Effector memory CD4-positive, alpha-beta T cell (primary cell): ENCODE measurements around the gene SLC23A2.
"Not testable (repeated sequence)": the region's sequence is repeated elsewhere in the genome, so short reads cannot be mapped to it uniquely, and the experiment has no call there.

Source experiments
- DNase-seq, 3 donors: peaks; one replicate each; pipeline ENCODE4 v3.0.0-alpha.2; 2020
- H3K27ac ChIP-seq: 2 replicates; pipeline ENCODE4 v1.7.0; 2013; ENCODE audit warnings: mild to moderate bottlenecking, low read length, moderate library complexity; ENCODE audit not compliant: insufficient read depth, poor library complexity, severe bottlenecking
- H3K27me3 ChIP-seq: replicated peaks from 2 replicates; pipeline ENCODE4 v1.7.0; 2013; ENCODE audit warnings: mild to moderate bottlenecking, low read length; ENCODE audit not compliant: insufficient read depth, control insufficient read depth, poor library complexity, severe bottlenecking
- H3K36me3 ChIP-seq: 2 replicates; pipeline ENCODE4 v1.7.0; 2013; ENCODE audit warnings: mild to moderate bottlenecking, low read length, moderate library complexity; ENCODE audit not compliant: control insufficient read depth, insufficient read depth
- H3K4me1 ChIP-seq: 2 replicates; pipeline ENCODE4 v1.7.0; 2013; ENCODE audit warnings: low read length, mild to moderate bottlenecking; ENCODE audit not compliant: control insufficient read depth, insufficient read depth, poor library complexity, severe bottlenecking
- H3K4me3 ChIP-seq: 2 replicates; pipeline ENCODE4 v1.7.0; 2013; ENCODE audit warnings: low read length, low read depth, mild to moderate bottlenecking; ENCODE audit not compliant: insufficient read depth, poor library complexity, severe bottlenecking
- H3K9me3 ChIP-seq: 2 replicates; pipeline ENCODE4 v1.7.0; 2013; ENCODE audit warnings: mild to moderate bottlenecking, low read length, moderate library complexity; ENCODE audit not compliant: control insufficient read depth

Gene SLC23A2

GRCh38 chr20:4883051-4883450 is 118.3 kb downstream of the SLC23A2 start:
- peaks cover 39% of the 10 kb centered on the region for H3K36me3 ChIP-seq

GRCh38 chr20:4881006-4881730 is 120.1 kb downstream of the SLC23A2 start:
- no peaks in the 10 kb centered on the region for H3K4me1 ChIP-seq
- no peak for DNase-seq
- no peaks in the 10 kb centered on the region for H3K27me3 ChIP-seq
- peaks cover 42% of the 10 kb centered on the region for H3K36me3 ChIP-seq
- no peaks in the 10 kb centered on the region for H3K9me3 ChIP-seq
- no peak overlapping the region for H3K27ac ChIP-seq
- H3K4me3 ChIP-seq: no peak overlapping the region

More at GRCh38 chr20:4883051-4883450, 118.3 kb downstream of the SLC23A2 start:
- DNase-seq: no peak
- H3K4me1 ChIP-seq: no peaks in the 10 kb centered on the region
- H3K4me3 ChIP-seq: no peak overlapping the region
- no peak overlapping the region for H3K27ac ChIP-seq
- no peaks in the 10 kb centered on the region for H3K27me3 ChIP-seq
- no peaks in the 10 kb centered on the region for H3K9me3 ChIP-seq

DNA sequence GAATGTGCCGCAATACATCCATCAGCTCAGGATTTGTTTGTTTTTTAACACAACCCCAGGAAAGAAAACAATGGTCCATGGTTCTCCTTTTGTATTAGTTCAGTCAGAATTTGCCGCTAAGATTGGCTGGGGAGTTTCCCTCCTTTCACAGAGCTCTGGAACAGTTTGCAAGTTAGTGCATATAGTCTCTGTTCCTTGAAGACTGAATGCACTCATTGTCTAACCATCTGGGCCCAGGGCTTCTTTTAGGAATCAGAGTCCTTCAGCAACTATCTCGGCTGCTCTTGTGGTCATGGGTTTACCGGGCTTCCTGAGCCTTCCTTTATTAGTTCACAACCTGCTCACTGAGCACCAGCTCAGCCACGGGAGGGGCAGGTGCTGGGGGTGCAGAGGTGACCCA is 121.3 kb downstream of the SLC23A2 start:
- no peak overlapping the region for H3K27ac ChIP-seq
- no peak overlapping the region for H3K4me3 ChIP-seq
- H3K36me3 ChIP-seq: peaks cover 37% of the 10 kb centered on the region
- DNase-seq: no peak
- no peaks in the 10 kb centered on the region for H3K4me1 ChIP-seq
- no peaks in the 10 kb centered on the region for H3K27me3 ChIP-seq
- H3K9me3 ChIP-seq: no peaks in the 10 kb centered on the region

DNA sequence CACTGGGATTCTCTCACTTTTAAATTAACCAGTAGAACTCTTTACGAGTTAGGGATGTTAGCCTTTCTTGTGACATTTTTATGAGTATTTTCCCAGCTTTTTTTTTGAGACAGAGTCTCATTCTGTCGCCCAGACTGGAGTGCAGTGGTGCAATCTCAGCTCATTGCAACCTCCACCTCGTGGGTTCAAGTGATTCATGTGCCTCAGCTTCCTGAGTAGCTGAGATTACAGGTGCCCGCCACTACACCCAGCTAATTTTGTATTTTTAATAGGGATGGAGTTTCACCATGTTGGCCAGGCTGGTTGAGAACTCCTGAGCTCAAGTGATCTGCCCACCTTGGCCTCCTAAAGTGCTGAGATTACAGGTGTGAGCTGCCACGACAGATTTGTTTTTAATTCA is 123.2 kb downstream of the SLC23A2 start:
- not testable (repeated sequence) for H3K4me1 ChIP-seq, DNase-seq, H3K9me3 ChIP-seq, H3K4me3 ChIP-seq, H3K27ac ChIP-seq, H3K27me3 ChIP-seq
- peaks cover 41% of the 10 kb centered on the region for H3K36me3 ChIP-seq

- Histone ChIP-seq H3K27me3 (no peaks in the 10 kb centered on the region), H3K36me3 (peaks cover 40% of the 10 kb centered on the region), H3K4me3 (no peak overlapping the region), H3K9me3 (no peaks in the 10 kb centered on the region), H3K4me1 (no peaks in the 10 kb centered on the region), H3K27ac (no peak overlapping the region)
- DNase-seq: no peak
Observed at GRCh38 chr20:4876731-4877130, 124.6 kb downstream of the SLC23A2 start.

DNA sequence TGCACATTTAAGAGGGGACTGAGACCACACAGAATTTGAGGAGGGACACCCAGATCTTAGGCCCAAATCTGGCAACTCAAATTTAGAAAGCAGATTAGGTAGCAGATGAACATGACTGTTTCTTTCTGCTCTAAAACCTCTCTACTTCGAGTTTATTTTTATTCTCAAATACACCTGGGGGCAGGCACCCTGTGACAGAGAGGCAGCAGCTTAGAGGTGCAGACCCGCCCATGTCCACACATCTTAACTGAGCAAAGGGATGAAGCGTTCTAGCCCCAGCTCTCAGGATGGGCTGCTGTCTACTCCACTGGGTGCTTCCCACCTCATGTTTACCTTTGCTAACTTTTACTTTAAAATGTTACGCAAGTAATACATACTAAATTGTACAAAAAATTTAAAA is 125.0 kb downstream of the SLC23A2 start:
- H3K27ac ChIP-seq: no peak overlapping the region
- H3K36me3 ChIP-seq: peaks cover 36% of the 10 kb centered on the region

DNA sequence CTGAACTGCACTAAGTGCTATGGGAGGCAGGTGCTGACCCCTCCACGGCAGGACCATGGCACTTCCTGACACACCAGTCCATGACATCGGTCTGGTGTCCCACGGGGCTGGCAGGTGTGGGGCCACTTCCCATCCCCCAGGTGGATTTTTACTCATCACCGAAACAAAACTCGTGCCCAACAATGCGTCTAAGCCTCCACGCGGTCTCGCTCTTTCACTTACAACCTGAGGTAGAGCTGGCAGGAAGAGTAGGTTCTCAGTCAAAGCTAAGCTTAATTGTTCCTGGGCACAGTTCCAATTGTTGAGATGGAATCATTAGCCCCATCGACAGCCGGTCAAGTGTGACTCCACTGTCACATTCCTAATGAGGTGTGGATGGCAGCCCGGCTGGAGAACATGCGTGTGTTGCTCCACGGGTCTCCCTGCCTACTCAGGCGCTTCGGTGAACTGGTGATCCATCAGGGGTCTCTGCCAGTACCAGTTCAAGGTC is 125.7 kb downstream of the SLC23A2 start:
- Histone ChIP-seq H3K27ac (no peak overlapping the region), H3K4me3 (no peak overlapping the region), H3K9me3 (no peaks in the 10 kb centered on the region), H3K4me1 (no peaks in the 10 kb centered on the region), H3K27me3 (no peaks in the 10 kb centered on the region), H3K36me3 (peaks cover 32% of the 10 kb centered on the region)
- DNase-seq: no peak

More for the DNA sequence above, 125.0 kb downstream of the SLC23A2 start:
- Histone ChIP-seq H3K27me3 (no peaks in the 10 kb centered on the region), H3K4me1 (no peaks in the 10 kb centered on the region), H3K4me3 (no peak overlapping the region), H3K9me3 (no peaks in the 10 kb centered on the region)
- no peak for DNase-seq

GRCh38 chr20:4873396-4873795 is 127.9 kb downstream of the SLC23A2 start:
- Histone ChIP-seq H3K4me3 (no peak overlapping the region), H3K27ac (no peak overlapping the region), H3K27me3 (no peaks in the 10 kb centered on the region), H3K4me1 (no peaks in the 10 kb centered on the region), H3K36me3 (peaks cover 18% of the 10 kb centered on the region), H3K9me3 (no peaks in the 10 kb centered on the region)
- no peak for DNase-seq

DNA sequence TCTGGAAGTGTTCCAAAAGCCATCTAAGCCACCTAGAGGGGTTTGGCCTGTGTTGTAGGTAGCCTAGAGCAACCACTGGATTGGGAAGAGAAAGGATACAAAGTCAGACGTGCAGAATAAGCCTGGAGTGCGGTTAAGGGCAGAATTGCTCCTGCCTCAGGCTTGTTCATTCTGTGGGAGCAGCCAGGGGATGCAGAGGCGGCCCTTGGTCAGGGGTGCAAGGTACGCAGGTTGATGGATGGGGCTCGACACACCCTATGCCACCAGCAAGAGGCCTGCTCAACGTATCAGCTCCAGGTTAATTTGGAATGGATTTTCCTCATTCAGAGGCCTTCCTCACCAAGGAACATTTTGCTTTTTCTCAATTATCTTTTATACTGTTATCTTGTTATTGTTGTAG is 129.8 kb downstream of the SLC23A2 start:
- Histone ChIP-seq H3K27me3 (no peaks in the 10 kb centered on the region), H3K27ac (no peak overlapping the region), H3K36me3 (peaks cover 18% of the 10 kb centered on the region), H3K4me1 (no peaks in the 10 kb centered on the region), H3K4me3 (no peak overlapping the region), H3K9me3 (no peaks in the 10 kb centered on the region)
- no peak for DNase-seq

DNA sequence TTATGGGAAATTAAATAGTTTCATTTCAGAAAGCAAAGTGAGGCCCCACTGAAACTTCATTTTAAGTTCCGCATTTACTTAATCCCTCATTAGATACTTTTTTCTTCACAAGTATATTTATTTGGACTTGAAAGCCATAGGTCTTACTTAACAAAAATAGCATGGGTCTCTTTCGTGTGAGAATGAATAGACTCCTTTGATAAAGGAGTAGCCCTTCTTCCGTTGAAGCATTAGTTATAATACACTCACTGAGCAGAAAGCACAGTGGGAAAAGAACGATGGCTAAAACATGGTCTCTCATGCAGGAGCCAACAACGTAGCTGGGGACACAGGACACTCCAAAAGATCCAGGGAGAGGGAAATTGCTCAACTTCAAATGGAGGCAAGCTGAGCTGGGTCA is 130.4 kb downstream of the SLC23A2 start:
- H3K27ac ChIP-seq: no peak overlapping the region
- no peaks in the 10 kb centered on the region for H3K9me3 ChIP-seq
- no peaks in the 10 kb centered on the region for H3K27me3 ChIP-seq
- DNase-seq: no peak
- H3K4me3 ChIP-seq: no peak overlapping the region
- H3K36me3 ChIP-seq: peaks cover 15% of the 10 kb centered on the region
- H3K4me1 ChIP-seq: no peaks in the 10 kb centered on the region
